Transverse colon (tissue), 4 donors: ENCODE results near the gene UBASH3B.

Source experiments
- CTCF ChIP-seq, 5 experiments: fragments of 200-600 bp in 3 of 5; fragments of 450-650 bp in 2 of 5; sonication (generic) in 3 of 5; IDR thresholded peaks; 1 replicate in 2 of 5; 2 replicates in 3 of 5; pipeline ENCODE4 v1.5.1; 2016 to 2017; ENCODE audit warnings: antibody characterized with exemption in 5 of 5, inconsistent platforms in 3 of 5, mild to moderate bottlenecking in 2 of 5, moderate library complexity in 1 of 5
- EP300 ChIP-seq: sonication (generic); formaldehyde crosslinking; IDR thresholded peaks from one replicate; pipeline ENCODE4 v1.6.1; 2017; ENCODE audit warnings: antibody characterized with exemption, low read depth
- POLR2A ChIP-seq: fragments of 450-650 bp; IDR thresholded peaks from one replicate; pipeline ENCODE4 v1.6.1; 2016; ENCODE audit warnings: antibody characterized with exemption, mild to moderate bottlenecking, moderate library complexity
- POLR2AphosphoS5 ChIP-seq, 3 donors: sonication (generic); formaldehyde crosslinking; IDR thresholded peaks; one replicate each; pipeline ENCODE4 v1.6.1; 2016; ENCODE audit warnings: antibody characterized with exemption in 3 of 3

- no peak for TF ChIP-seq CTCF (IDR thresholded peaks at IDR 0.05)
- TF ChIP-seq POLR2A = no peak
- TF ChIP-seq EP300 = no peak
- no peak for TF ChIP-seq POLR2AphosphoS5 (IDR thresholded peaks at IDR 0.05)
Measured at GRCh38 chr11:122627745-122628144, 27.8 kb upstream of the UBASH3B start.
